ENCODE measurements around the gene FCHSD2. TPM values are rescaled to one million over a fixed set of nuclear protein-coding genes. Genes with fewer than 3 reads are reported as not detected.

Gene FCHSD2
- polyA plus RNA-seq, 1 donor (not counting 4 experiments of a cell fraction or from before 2014, with no cell fraction given) = 14.2 TPM

DNA sequence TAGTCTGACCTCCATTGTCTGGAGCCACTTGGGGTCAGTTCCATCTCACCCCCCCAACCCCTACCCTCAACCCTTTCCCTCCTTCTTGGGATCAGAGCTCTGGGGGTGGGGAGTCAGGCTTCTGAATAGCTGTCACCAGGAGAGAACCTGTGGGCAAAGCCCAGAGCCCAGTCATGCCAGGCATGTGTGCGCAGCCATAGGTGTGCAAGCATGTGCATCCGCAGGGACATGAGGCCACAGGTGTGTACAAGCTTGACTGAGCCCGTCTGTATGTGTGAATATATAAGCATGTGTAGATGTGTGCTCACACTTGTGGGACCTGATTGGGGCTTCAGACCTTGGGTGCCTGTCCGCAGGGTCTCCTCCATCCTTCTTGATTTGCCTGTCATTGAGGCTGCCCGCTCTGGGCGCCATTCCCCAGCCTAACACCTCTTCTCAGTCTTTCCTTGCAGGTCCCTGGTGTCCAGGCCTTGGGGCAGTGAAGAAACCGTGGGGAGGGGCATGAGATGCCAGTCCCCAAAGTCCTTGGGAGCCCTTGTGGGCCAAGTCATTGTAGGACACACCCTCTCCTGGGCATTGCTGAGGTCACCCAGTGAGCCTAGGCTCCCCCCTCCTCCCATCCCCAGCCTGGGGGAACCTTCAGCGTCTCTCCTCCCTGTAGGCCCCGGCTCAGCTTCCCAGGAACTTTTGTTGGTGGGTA, 318.9 kb downstream of the FCHSD2 start:
- H3K27me3 ChIP-seq (ENCODE audit: control insufficient read depth, extremely low read depth, insufficient read depth, low read length) = no peaks in the 10 kb centered on the region
- H4K20me1 ChIP-seq (ENCODE audit: control insufficient read depth, extremely low read depth, insufficient read depth, low read length) = no peaks in the 10 kb centered on the region
- no peak overlapping the region for H3K4me2 ChIP-seq (ENCODE audit: control insufficient read depth, extremely low read depth, insufficient read depth, low read depth, low read length)
- H3K9me1 ChIP-seq (ENCODE audit: control insufficient read depth, extremely low read depth, insufficient read depth, low read length) = no peaks in the 10 kb centered on the region
- no peak overlapping the region for H3K9ac ChIP-seq (ENCODE audit: control insufficient read depth, extremely low read depth, insufficient read depth, low read length)
- no peak overlapping the region for H3K27ac ChIP-seq (ENCODE audit: control insufficient read depth, insufficient read depth, low read length)
- peaks cover 20% of the 10 kb centered on the region for H3K4me1 ChIP-seq (ENCODE audit: control insufficient read depth, extremely low read depth, insufficient read depth, low read length)
- TF ChIP-seq, protein P1, sequence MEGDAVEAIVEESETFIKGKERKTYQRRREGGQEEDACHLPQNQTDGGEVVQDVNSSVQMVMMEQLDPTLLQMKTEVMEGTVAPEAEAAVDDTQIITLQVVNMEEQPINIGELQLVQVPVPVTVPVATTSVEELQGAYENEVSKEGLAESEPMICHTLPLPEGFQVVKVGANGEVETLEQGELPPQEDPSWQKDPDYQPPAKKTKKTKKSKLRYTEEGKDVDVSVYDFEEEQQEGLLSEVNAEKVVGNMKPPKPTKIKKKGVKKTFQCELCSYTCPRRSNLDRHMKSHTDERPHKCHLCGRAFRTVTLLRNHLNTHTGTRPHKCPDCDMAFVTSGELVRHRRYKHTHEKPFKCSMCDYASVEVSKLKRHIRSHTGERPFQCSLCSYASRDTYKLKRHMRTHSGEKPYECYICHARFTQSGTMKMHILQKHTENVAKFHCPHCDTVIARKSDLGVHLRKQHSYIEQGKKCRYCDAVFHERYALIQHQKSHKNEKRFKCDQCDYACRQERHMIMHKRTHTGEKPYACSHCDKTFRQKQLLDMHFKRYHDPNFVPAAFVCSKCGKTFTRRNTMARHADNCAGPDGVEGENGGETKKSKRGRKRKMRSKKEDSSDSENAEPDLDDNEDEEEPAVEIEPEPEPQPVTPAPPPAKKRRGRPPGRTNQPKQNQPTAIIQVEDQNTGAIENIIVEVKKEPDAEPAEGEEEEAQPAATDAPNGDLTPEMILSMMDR (optimal IDR thresholded peaks at IDR 0.05 in 1 of 3, IDR thresholded peaks at IDR 0.05 in 1 of 3, conservative IDR thresholded peaks at IDR 0.05 in 1 of 3; ENCODE audit: extremely low read depth in 1 of 3, insufficient read depth in 2 of 3, low read length in 3 of 3) = no peak
- TF ChIP-seq EZH2 (IDR thresholded peaks at IDR 0.05; ENCODE audit: low read length) = no peak
- no peak for FAIRE-seq
- H3K9me3 ChIP-seq (ENCODE audit: control insufficient read depth, low read depth, low read length) = no peaks in the 10 kb centered on the region
- H2AFZ ChIP-seq (ENCODE audit: control insufficient read depth, low read length) = no peak overlapping the region
- no peak for DNase-seq (ENCODE audit: low read depth, low spot score)
- dilution Hi-C loops (cut with MboI; ENCODE audit: extremely low pct_ligation_motif_present, low sequenced_read_pairs) = no loop called here
- H3K4me3 ChIP-seq (ENCODE audit: control insufficient read depth in 2 of 3, extremely low read depth in 1 of 3, insufficient read depth in 2 of 3, low read depth in 1 of 3, low read length in 3 of 3) = no peak overlapping the region
- peaks cover 2 to 4% of the 10 kb centered on the region in 2 experiments for H3K36me3 ChIP-seq (ENCODE audit: control insufficient read depth in 2 of 2, extremely low read depth in 1 of 2, insufficient read depth in 2 of 2, low read length in 2 of 2)
- no peaks in the 10 kb centered on the region for H3K79me2 ChIP-seq (ENCODE audit: control insufficient read depth, insufficient read depth, low read length)

DNA sequence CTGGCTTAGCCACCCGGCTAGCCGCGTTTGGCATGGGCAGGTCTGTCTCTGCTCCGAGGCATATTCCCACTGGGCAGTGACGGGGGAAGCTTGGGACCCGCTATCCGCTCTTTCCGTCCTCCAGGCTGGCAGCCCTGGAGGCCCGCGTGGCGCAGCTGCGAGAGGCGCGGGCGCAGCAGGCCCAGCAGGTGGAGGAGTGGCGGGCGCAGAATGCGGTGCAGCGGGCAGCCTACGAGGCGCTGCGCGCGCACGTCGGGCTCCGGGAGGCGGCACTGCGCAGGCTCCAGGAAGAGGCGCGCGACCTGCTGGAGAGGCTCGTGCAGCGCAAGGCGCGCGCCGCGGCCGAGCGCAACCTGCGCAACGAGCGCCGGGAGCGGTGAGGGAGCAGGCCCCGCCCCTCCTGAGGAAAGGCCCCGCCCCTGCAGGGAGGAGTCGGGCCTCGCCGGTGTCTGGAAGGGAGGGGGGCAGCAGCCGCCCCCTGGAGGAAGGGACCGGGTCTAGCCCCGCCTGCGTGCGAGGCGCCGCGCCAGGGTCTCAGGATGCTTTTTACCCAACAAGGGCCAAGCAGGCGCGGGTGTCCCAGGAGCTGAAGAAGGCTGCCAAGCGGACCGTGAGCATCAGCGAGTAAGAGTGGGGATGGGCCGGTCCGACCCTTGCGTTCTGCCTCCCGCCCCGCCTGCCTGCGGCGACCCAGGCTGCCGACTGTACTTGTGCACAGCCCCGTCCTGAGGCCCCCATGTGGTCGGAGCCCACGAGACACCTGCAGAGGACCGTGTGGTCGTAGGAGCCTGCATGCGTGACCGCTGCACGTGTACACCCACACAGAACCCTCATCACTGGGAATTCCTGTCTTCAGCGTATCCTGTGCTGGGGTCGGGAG, 320.0 kb downstream of the FCHSD2 start:
- Histone ChIP-seq H3K9ac (ENCODE audit: control insufficient read depth, extremely low read depth, insufficient read depth, low read length) (peak overlapping the region; percentile 47), H4K20me1 (ENCODE audit: control insufficient read depth, extremely low read depth, insufficient read depth, low read length) (no peaks in the 10 kb centered on the region), H3K9me3 (ENCODE audit: control insufficient read depth, low read depth, low read length) (no peaks in the 10 kb centered on the region), H3K27me3 (ENCODE audit: control insufficient read depth, extremely low read depth, insufficient read depth, low read length) (no peaks in the 10 kb centered on the region), H3K4me1 (ENCODE audit: control insufficient read depth, extremely low read depth, insufficient read depth, low read length) (peaks cover 20% of the 10 kb centered on the region), H3K4me2 (ENCODE audit: control insufficient read depth, extremely low read depth, insufficient read depth, low read depth, low read length) (peak overlapping the region; percentile 84), H3K4me3 (ENCODE audit: control insufficient read depth in 2 of 3, extremely low read depth in 1 of 3, insufficient read depth in 2 of 3, low read depth in 1 of 3, low read length in 3 of 3) (peak overlapping the region in 2 of 3 experiments; percentile 24 to 51), H3K27ac (ENCODE audit: control insufficient read depth, insufficient read depth, low read length) (peak overlapping the region; percentile 20), H2AFZ (ENCODE audit: control insufficient read depth, low read length) (peak overlapping the region; percentile 62), H3K79me2 (ENCODE audit: control insufficient read depth, insufficient read depth, low read length) (no peaks in the 10 kb centered on the region), H3K9me1 (ENCODE audit: control insufficient read depth, extremely low read depth, insufficient read depth, low read length) (no peaks in the 10 kb centered on the region), H3K36me3 (ENCODE audit: control insufficient read depth in 2 of 2, extremely low read depth in 1 of 2, insufficient read depth in 2 of 2, low read length in 2 of 2) (peaks cover 2 to 6% of the 10 kb centered on the region in 2 experiments)
- dilution Hi-C loops (cut with MboI; ENCODE audit: extremely low pct_ligation_motif_present, low sequenced_read_pairs) = no loop called here
- TF ChIP-seq, protein P1 (optimal IDR thresholded peaks at IDR 0.05 in 1 of 3, IDR thresholded peaks at IDR 0.05 in 1 of 3, conservative IDR thresholded peaks at IDR 0.05 in 1 of 3; ENCODE audit: extremely low read depth in 1 of 3, insufficient read depth in 2 of 3, low read length in 3 of 3) = no peak
- TF ChIP-seq EZH2 (IDR thresholded peaks at IDR 0.05; ENCODE audit: low read length) = no peak
- FAIRE-seq (no peak), DNase-seq (ENCODE audit: low read depth, low spot score) (no peak)
